Hepatocyte (in vitro differentiated cells): ENCODE measurements around the gene ZNF77. TPM values are rescaled to one million over a fixed set of nuclear protein-coding genes. Genes with fewer than 3 reads are reported as not detected.

Experiments used
- DNase-seq: peaks from one replicate; pipeline ENCODE4 v3.0.0-alpha.2; 2016; ENCODE audit warnings: low spot score
- H2AFZ ChIP-seq: fragments of 200-600 bp; sonication (generic); 2 replicates; pipeline ENCODE4 v1.6.0; 2016; ENCODE audit warnings: antibody characterized with exemption, mild to moderate bottlenecking
- H3K27ac ChIP-seq: fragments of 200-600 bp; sonication (generic); 2 replicates; pipeline ENCODE4 v1.5.1; 2016; ENCODE audit warnings: mild to moderate bottlenecking
- H3K27me3 ChIP-seq: fragments of 200-600 bp; sonication (generic); 2 replicates; pipeline ENCODE4 v1.6.1; 2016
- H3K36me3 ChIP-seq: fragments of 200-600 bp; sonication (generic); replicated peaks from 2 replicates; pipeline ENCODE4 v1.5.1; 2016; ENCODE audit warnings: low read depth; ENCODE audit not compliant: insufficient read depth
- H3K4me1 ChIP-seq: fragments of 200-600 bp; sonication (generic); 2 replicates; pipeline ENCODE4 v1.5.1; 2016; ENCODE audit warnings: mild to moderate bottlenecking, moderate library complexity; ENCODE audit not compliant: insufficient read depth
- H3K4me2 ChIP-seq: fragments of 200-600 bp; sonication (generic); 2 replicates; pipeline ENCODE4 v1.6.0; 2016
- H3K4me3 ChIP-seq: fragments of 200-600 bp; sonication (generic); 2 replicates; pipeline ENCODE4 v1.5.1; 2016; ENCODE audit warnings: mild to moderate bottlenecking
- H3K79me2 ChIP-seq: fragments of 200-600 bp; sonication (generic); 2 replicates; pipeline ENCODE4 v1.6.0; 2017; ENCODE audit warnings: mild to moderate bottlenecking
- H3K9me2 ChIP-seq: fragments of 200-600 bp; sonication (generic); replicated peaks from 2 replicates; pipeline ENCODE4 v1.6.0; 2017; ENCODE audit warnings: mild to moderate bottlenecking; ENCODE audit not compliant: insufficient read depth
- H3K9me3 ChIP-seq: fragments of 200-600 bp; sonication (generic); 2 replicates; pipeline ENCODE4 v1.5.1; 2016; ENCODE audit warnings: low read depth, mild to moderate bottlenecking
- H4K20me1 ChIP-seq: fragments of 200-600 bp; sonication (generic); 2 replicates; pipeline ENCODE4 v1.6.0; 2016; ENCODE audit warnings: mild to moderate bottlenecking; ENCODE audit not compliant: insufficient read depth, poor library complexity, severe bottlenecking
- CTCF ChIP-seq: fragments of 200-600 bp; sonication (generic); IDR thresholded peaks from 2 replicates; pipeline ENCODE4 v1.5.1; 2016; ENCODE audit warnings: antibody characterized with exemption, mild to moderate bottlenecking; ENCODE audit not compliant: poor library complexity
- EZH2 ChIP-seq: fragments of 200-600 bp; sonication (generic); IDR thresholded peaks from 2 replicates; pipeline ENCODE4 v1.6.1; 2016; ENCODE audit warnings: antibody characterized with exemption, mild to moderate bottlenecking, borderline replicate concordance
- EZH2phosphoT487 ChIP-seq: fragments of 200-600 bp; sonication (generic); IDR thresholded peaks from one replicate; pipeline ENCODE4 v1.6.1; 2018; ENCODE audit warnings: antibody characterized with exemption, mild to moderate bottlenecking, low read depth, moderate library complexity; ENCODE audit not compliant: unreplicated experiment, severe bottlenecking
- WGBS: methylation state at CpG from one replicate; pipeline ENCODE4 v1.1.6; 2016; ENCODE audit warnings: low lambda C conversion rate; ENCODE audit errors: missing lambda C conversion rate; 5-methylcytosine and 5-hydroxymethylcytosine counted together
- polyA plus RNA-seq: library from polyadenylated mRNA; unstranded; fragments of >200 nt; fragmentation: Nextera tagmentation; extraction: Ambion mirVana; gene quantifications from 2 replicates; pipeline ENCODE4 v1.2.1, GENCODE V29; 2016
- total RNA-seq: library from RNA; depleted of rRNA; stranded (reverse); fragments of >200 nt; gene quantifications from 2 replicates; pipeline ENCODE4 v1.2.3, GENCODE V29; 2014

ZNF77 gene
- total and polyA plus RNA-seq, 2 experiments from 2014 or later, result 1.8 to 3.4 TPM

DNA sequence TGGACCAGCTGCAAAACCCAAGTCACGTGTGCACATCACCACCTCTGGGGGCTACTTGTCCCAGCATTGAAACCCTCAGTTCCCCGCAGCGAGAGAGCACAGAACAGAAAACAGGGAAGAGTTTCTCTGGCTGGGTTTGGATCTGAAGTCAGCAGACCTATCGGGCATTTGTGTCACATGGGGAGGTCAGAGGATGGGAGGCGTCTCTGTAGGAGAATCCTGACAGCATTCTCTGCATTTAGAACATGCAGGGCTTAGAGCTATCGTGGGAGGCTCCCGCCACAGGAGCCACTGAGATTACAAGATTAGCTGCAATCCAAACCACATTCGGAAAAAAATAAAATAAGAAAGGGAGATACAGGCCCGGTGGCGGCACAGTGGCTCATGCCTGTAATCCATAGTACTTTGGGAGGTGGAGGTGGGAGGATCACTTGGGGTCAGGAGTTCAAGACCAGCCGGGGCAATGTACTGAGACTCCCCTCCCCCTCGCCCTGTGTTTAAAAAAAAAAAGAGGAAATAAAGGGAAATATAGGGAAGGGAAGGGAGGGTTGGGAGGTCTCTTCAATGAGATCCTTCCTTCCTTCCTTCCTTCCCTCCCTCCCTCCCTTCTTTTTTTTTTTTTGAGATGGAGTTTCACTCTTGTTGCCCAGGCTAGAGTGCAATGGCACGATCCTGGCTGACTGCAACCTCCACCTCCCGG lies 29.7 kb upstream of the ZNF77 start:
- 37% methylated on average over 13 of the region's 14 CpGs for WGBS
- TF ChIP-seq EZH2phosphoT487 (no peak), EZH2 (no peak), CTCF (no peak)
- H3K9me3 ChIP-seq, result no peaks in the 10 kb centered on the region
- no peaks in the 10 kb centered on the region for H3K79me2 ChIP-seq
- H2AFZ ChIP-seq, result no peak overlapping the region
- H3K4me2 ChIP-seq, result peak overlapping the region; percentile 24
- no peaks in the 10 kb centered on the region for H3K9me2 ChIP-seq
- H3K27ac ChIP-seq, result no peak overlapping the region
- H3K27me3 ChIP-seq, result no peaks in the 10 kb centered on the region
- H3K4me1 ChIP-seq, result peaks cover 7% of the 10 kb centered on the region
- no peak overlapping the region for H3K4me3 ChIP-seq
- no peaks in the 10 kb centered on the region for H4K20me1 ChIP-seq
- peak; percentile 48 for DNase-seq
- no peaks in the 10 kb centered on the region for H3K36me3 ChIP-seq

- no peaks in the 10 kb centered on the region for H3K9me2 ChIP-seq
- no peak for TF ChIP-seq CTCF
- no peaks in the 10 kb centered on the region for H3K79me2 ChIP-seq
- H4K20me1 ChIP-seq, result no peaks in the 10 kb centered on the region
- H3K36me3 ChIP-seq, result no peaks in the 10 kb centered on the region
- no peaks in the 10 kb centered on the region for H3K9me3 ChIP-seq
- H3K4me3 ChIP-seq, result no peak overlapping the region
- WGBS, result 86% methylated on average over 8 of the region's 8 CpGs
- no peak overlapping the region for H3K4me2 ChIP-seq
- H3K4me1 ChIP-seq, result peaks cover 18% of the 10 kb centered on the region
- H3K27ac ChIP-seq, result no peak overlapping the region
- DNase-seq, result no peak
- H2AFZ ChIP-seq, result no peak overlapping the region
- H3K27me3 ChIP-seq, result no peaks in the 10 kb centered on the region
These were observed 28.5 kb upstream of the ZNF77 start for GRCh38 chr19:2973229-2973628.

GRCh38 chr19:2970201-2970835 lies 25.5 kb upstream of the ZNF77 start:
- Histone ChIP-seq H3K4me1 (peaks cover 11% of the 10 kb centered on the region), H3K27me3 (no peaks in the 10 kb centered on the region), H3K9me3 (no peaks in the 10 kb centered on the region), H4K20me1 (no peaks in the 10 kb centered on the region), H3K79me2 (no peaks in the 10 kb centered on the region), H2AFZ (no peak overlapping the region), H3K27ac (no peak overlapping the region), H3K4me3 (no peak overlapping the region), H3K9me2 (no peaks in the 10 kb centered on the region), H3K4me2 (no peak overlapping the region), H3K36me3 (no peaks in the 10 kb centered on the region)
- 89% methylated on average over 9 of the region's 9 CpGs for WGBS
- DNase-seq, result no peak
- no peak for TF ChIP-seq CTCF
- no peak for TF ChIP-seq EZH2
- TF ChIP-seq EZH2phosphoT487, result no peak
